ENCODE data around the gene IDH2.
A peak's percentile ranks its signal among the peaks of the same experiment; 100 is the strongest.

The IDH2 gene

GRCh38 chr15:90064911-90065681, 37.2 kb downstream of the IDH2 start:
- no peak for DNase-seq (ENCODE audit: low read depth, low spot score)
- H3K4me3 ChIP-seq (ENCODE audit: low read depth, low read length): no peak overlapping the region
- in situ Hi-C loops (cut with HindIII; ENCODE audit: low sequenced_read_pairs): no loop called here
- no peak for TF ChIP-seq CTCF (IDR thresholded peaks at IDR 0.05; ENCODE audit: low read depth, low read length)

- H3K4me3 ChIP-seq (ENCODE audit: low read depth, low read length): no peak overlapping the region
- DNase-seq (ENCODE audit: low read depth, low spot score): no peak
- no peak for TF ChIP-seq CTCF (IDR thresholded peaks at IDR 0.05; ENCODE audit: low read depth, low read length)
- in situ Hi-C loops (cut with HindIII; ENCODE audit: low sequenced_read_pairs): no loop called here
These were observed 38.5 kb downstream of the IDH2 start for GRCh38 chr15:90063770-90064247.

GRCh38 chr15:90062973-90063769, 39.1 kb downstream of the IDH2 start:
- in situ Hi-C loops (cut with HindIII; ENCODE audit: low sequenced_read_pairs): no loop called here
- TF ChIP-seq CTCF (IDR thresholded peaks at IDR 0.05; ENCODE audit: low read depth, low read length): no peak

GRCh38 chr15:90062462-90062932, 39.8 kb downstream of the IDH2 start:
- in situ Hi-C loops (cut with HindIII; ENCODE audit: low sequenced_read_pairs): no loop called here
- TF ChIP-seq CTCF (IDR thresholded peaks at IDR 0.05; ENCODE audit: low read depth, low read length): no peak
- no peak for DNase-seq (ENCODE audit: low read depth, low spot score)
- no peak overlapping the region for H3K4me3 ChIP-seq (ENCODE audit: low read depth, low read length)

More at GRCh38 chr15:90062973-90063769, 39.1 kb downstream of the IDH2 start:
- no peak overlapping the region for H3K4me3 ChIP-seq (ENCODE audit: low read depth, low read length)
- no peak for DNase-seq (ENCODE audit: low read depth, low spot score)

GRCh38 chr15:90062023-90062442, 40.2 kb downstream of the IDH2 start:
- no peak for TF ChIP-seq CTCF (IDR thresholded peaks at IDR 0.05; ENCODE audit: low read depth, low read length)
- in situ Hi-C loops (cut with HindIII; ENCODE audit: low sequenced_read_pairs): no loop called here
- DNase-seq (ENCODE audit: low read depth, low spot score): peak; percentile 23
- no peak overlapping the region for H3K4me3 ChIP-seq (ENCODE audit: low read depth, low read length)

- no peak for DNase-seq (ENCODE audit: low read depth, low spot score)
- no peak overlapping the region for H3K4me3 ChIP-seq (ENCODE audit: low read depth, low read length)
- in situ Hi-C loops (cut with HindIII; ENCODE audit: low sequenced_read_pairs): no loop called here
- TF ChIP-seq CTCF (IDR thresholded peaks at IDR 0.05; ENCODE audit: low read depth, low read length): no peak
These were observed 41.5 kb downstream of the IDH2 start for GRCh38 chr15:90060797-90061196.

All from astrocyte of the spinal cord (primary cell).